Lung (tissue), 12 donors: ENCODE measurements around the gene SLC7A9. TPM values are rescaled to one million over a fixed set of nuclear protein-coding genes. Genes with fewer than 3 reads are reported as not detected.
"Not testable (repeated sequence)": the region's sequence is repeated elsewhere in the genome, so short reads cannot be mapped to it uniquely, and the experiment has no call there.

Source experiments
- ATAC-seq: fragments of 200-7000 bp; cut with Tn5 transposase; one replicate; pipeline ENCODE4 v1.9.1; 2020; ENCODE audit warnings: moderate number of reproducible peaks; ENCODE audit not compliant: insufficient read depth, low FRiP score
- DNase-seq, 3 donors: peaks; one replicate each; pipeline ENCODE4 v3.0.0-alpha.2; 2013 to 2017
- H3K27ac ChIP-seq, 2 donors: one replicate each; pipeline ENCODE4 v1.5.1; 2013; ENCODE audit warnings: mild to moderate bottlenecking in 2 of 2, moderate library complexity in 2 of 2, control low read depth in 1 of 2, inconsistent platforms in 1 of 2, low read depth in 1 of 2, low read length in 1 of 2
- H3K27me3 ChIP-seq, 3 donors: one replicate each; pipeline ENCODE4 v1.5.1; 2013; ENCODE audit warnings: low read length in 2 of 3; ENCODE audit not compliant: control insufficient read depth in 3 of 3, insufficient read depth in 3 of 3
- H3K36me3 ChIP-seq, 4 donors: one replicate each; pipeline ENCODE4 v1.5.1; 2013; ENCODE audit warnings: low read length in 4 of 4, mild to moderate bottlenecking in 1 of 4, moderate library complexity in 1 of 4; ENCODE audit not compliant: control insufficient read depth in 4 of 4, insufficient read depth in 4 of 4
- H3K4me1 ChIP-seq, 5 donors: one replicate each; pipeline ENCODE4 v1.5.1; 2013; ENCODE audit warnings: low read length in 5 of 5, mild to moderate bottlenecking in 2 of 5, moderate library complexity in 1 of 5; ENCODE audit not compliant: control insufficient read depth in 5 of 5, insufficient read depth in 5 of 5
- H3K4me3 ChIP-seq: one replicate; pipeline ENCODE4 v1.5.1; 2013; ENCODE audit warnings: mild to moderate bottlenecking, control low read depth, moderate library complexity
- H3K9ac ChIP-seq, 2 donors: one replicate each; pipeline ENCODE4 v1.5.1; 2013; ENCODE audit warnings: low read length in 2 of 2, control low read depth in 1 of 2; ENCODE audit not compliant: insufficient read depth in 1 of 2
- H3K9me3 ChIP-seq, 4 donors: one replicate each; pipeline ENCODE4 v1.5.1; 2013; ENCODE audit warnings: low read length in 3 of 4, mild to moderate bottlenecking in 1 of 4, moderate library complexity in 1 of 4; ENCODE audit not compliant: control insufficient read depth in 4 of 4, insufficient read depth in 3 of 4
- CTCF ChIP-seq: IDR thresholded peaks from 2 replicates; pipeline ENCODE4 v1.5.1; 2012; ENCODE audit warnings: mild to moderate bottlenecking; ENCODE audit errors: control extremely low read depth, extremely low read depth
- WGBS, 2 donors: extraction: QIAGEN DNeasy Blood & Tissue Kit; methylation state at CpG; one replicate each; pipeline ENCODE4 v1.1.7; 2013; 5-methylcytosine and 5-hydroxymethylcytosine counted together
- polyA plus RNA-seq, 2 donors: library from polyadenylated mRNA; stranded (reverse); fragments of 200-250 nt; gene quantifications; one replicate each; pipeline ENCODE4 v1.2.1, GENCODE V29; 2013
- total RNA-seq, 2 donors: library from RNA; depleted of rRNA in 1 of 2; stranded (reverse); fragments of >200 nt in 1 of 2; gene quantifications; one replicate each; pipeline ENCODE4 v1.2.1, GENCODE V29; 2014 to 2021
- donor health status: control.
- donor health status: control.
- donor health status: Bipolar disorder and iron deficiency.
- donor health status: healthy.
- donor health status: DM: yes; HTN: yes; CAD: no.

SLC7A9 gene
- total and polyA plus RNA-seq, 4 donors: 0.06 to 0.37 (median 0.28) TPM

GRCh38 chr19:32889137-32889934, 19.8 kb upstream of the SLC7A9 start:
- no peak overlapping the region for H3K27ac ChIP-seq
- no peaks in the 10 kb centered on the region for H3K27me3 ChIP-seq
- no peak for DNase-seq
- TF ChIP-seq CTCF: no peak
- H3K4me1 ChIP-seq: no peaks in the 10 kb centered on the region
- H3K9ac ChIP-seq: no peak overlapping the region
- peaks cover 6 to 31% (median 20%) of the 10 kb centered on the region in 4 donors for H3K36me3 ChIP-seq
- no peak overlapping the region for H3K4me3 ChIP-seq
- H3K9me3 ChIP-seq: peaks cover 8 to 15% (median 9%) of the 10 kb centered on the region in 4 donors
- no peak for ATAC-seq
- WGBS, 2 donors: 96% methylated on average over 11 of the region's 11 CpGs

- ATAC-seq (no peak), DNase-seq (no peak)
- no peaks in the 10 kb centered on the region for H3K4me1 ChIP-seq
- H3K9me3 ChIP-seq: peaks cover 2 to 6% (median 6%) of the 10 kb centered on the region in 4 donors
- WGBS, 2 donors: 92 to 97% methylated on average over 4 of the region's 4 CpGs
- H3K9ac ChIP-seq: no peak overlapping the region
- no peak for TF ChIP-seq CTCF
- H3K36me3 ChIP-seq: peaks cover 5 to 19% (median 12%) of the 10 kb centered on the region in 4 donors
- H3K27ac ChIP-seq: no peak overlapping the region
- H3K4me3 ChIP-seq: no peak overlapping the region
- no peaks in the 10 kb centered on the region for H3K27me3 ChIP-seq
Measured at GRCh38 chr19:32887572-32888215, 18.1 kb upstream of the SLC7A9 start.

GRCh38 chr19:32886241-32886640, 16.7 kb upstream of the SLC7A9 start:
- no peaks in the 10 kb centered on the region for H3K4me1 ChIP-seq
- H3K9me3 ChIP-seq: peaks cover 0 to 3% (median 0%) of the 10 kb centered on the region in 4 donors
- TF ChIP-seq CTCF: no peak
- ATAC-seq: no peak
- H3K27ac ChIP-seq: no peak overlapping the region
- no peak for DNase-seq
- whole genome bisulfite sequencing, 2 donors: 95% methylated on average over 7 of the region's 7 CpGs
- H3K36me3 ChIP-seq: peaks cover 5 to 16% (median 11%) of the 10 kb centered on the region in 4 donors
- no peak overlapping the region for H3K9ac ChIP-seq
- no peaks in the 10 kb centered on the region for H3K27me3 ChIP-seq
- H3K4me3 ChIP-seq: no peak overlapping the region

- not testable (repeated sequence) for ATAC-seq, H3K27ac ChIP-seq, H3K9me3 ChIP-seq, H3K9ac ChIP-seq, H3K4me1 ChIP-seq, H3K27me3 ChIP-seq, H3K4me3 ChIP-seq, DNase-seq
- H3K36me3 ChIP-seq: peaks cover 5 to 10% (median 7%) of the 10 kb centered on the region in 4 donors
- WGBS, 2 donors: 87 to 93% methylated on average over 5 of the region's 5 CpGs
Measured at GRCh38 chr19:32885255-32885654, 15.7 kb upstream of the SLC7A9 start.
